GM12875 (cell line): Measurements from ENCODE around the gene ACOT7.
"Not testable (repeated sequence)": the region's sequence is repeated elsewhere in the genome, so short reads cannot be mapped to it uniquely, and the experiment has no call there.

Experiments used
- H3K4me3 ChIP-seq: one replicate; pipeline ENCODE4 v1.5.1; 2011; ENCODE audit warnings: low read depth, low read length, control low read depth
- CTCF ChIP-seq: IDR thresholded peaks from 2 replicates; pipeline ENCODE4 v1.5.1; 2011; ENCODE audit warnings: low read depth, mild to moderate bottlenecking, control low read depth, inconsistent platforms, low read length, moderate library complexity, borderline replicate concordance; ENCODE audit not compliant: insufficient read depth

Gene ACOT7

GRCh38 chr1:6223617-6224016 is 169.9 kb downstream of the ACOT7 start:
- TF ChIP-seq CTCF: no peak
- H3K4me3 ChIP-seq: no peak overlapping the region

- no peak for TF ChIP-seq CTCF
- no peak overlapping the region for H3K4me3 ChIP-seq
Measured at GRCh38 chr1:6222636-6223035, 170.9 kb downstream of the ACOT7 start.

GRCh38 chr1:6221210-6221784 is 172.3 kb downstream of the ACOT7 start:
- H3K4me3 ChIP-seq: no peak overlapping the region
- no peak for TF ChIP-seq CTCF

GRCh38 chr1:6220236-6220635 is 173.3 kb downstream of the ACOT7 start:
- no peak for TF ChIP-seq CTCF
- H3K4me3 ChIP-seq: no peak overlapping the region

GRCh38 chr1:6219641-6220040 is 173.9 kb downstream of the ACOT7 start:
- not testable (repeated sequence) for H3K4me3 ChIP-seq

GRCh38 chr1:6218375-6219164 is 175.0 kb downstream of the ACOT7 start:
- H3K4me3 ChIP-seq: no peak overlapping the region
- no peak for TF ChIP-seq CTCF
